OCI-LY1 (cell line): ENCODE measurements around the gene THSD8.

Source experiments
- CTCF ChIP-seq: fragments of 200-600 bp; sonication (generic), shearing (Covaris generic); IDR thresholded peaks from 2 replicates; pipeline ENCODE4 v1.5.1; 2017; ENCODE audit warnings: mild to moderate bottlenecking, antibody characterized with exemption, low read length, moderate library complexity, mixed read lengths
- EZH2 ChIP-seq: fragments of 200-600 bp; sonication (generic), shearing (Covaris generic); IDR thresholded peaks from 2 replicates; pipeline ENCODE4 v1.8.0; 2017; ENCODE audit warnings: borderline replicate concordance, mixed run types, mild to moderate bottlenecking, antibody characterized with exemption, low read length, moderate library complexity, mixed read lengths

- no peak for TF ChIP-seq CTCF
- TF ChIP-seq EZH2 = no peak
These were observed 14.9 kb upstream of the THSD8 start for GRCh38 chr19:12786952-12787351.
